ENCODE measurements around the gene DIPK2B.

Gene DIPK2B

GRCh38 chrX:45200741-45201234 is at the start of gene DIPK2B:
TSS of gene DIPK2B (minus strand) at chrX:45200876. CDS start at chrX:45200826, 50 bp downstream.
- Histone ChIP-seq H3K4me1 (ENCODE audit: control insufficient read depth in 5 of 5, insufficient read depth in 5 of 5, low read length in 5 of 5) (peaks cover 0 to 27% (median 0%) of the 10 kb centered on the region in 5 donors), H3K4me3 (ENCODE audit: low read depth in 1 of 5, low read length in 5 of 5) (peak within 1 kb of the TSS in 4 of 5 donors; percentile 45 to 61 (median 56)), H3K27me3 (ENCODE audit: control insufficient read depth in 5 of 5, insufficient read depth in 4 of 5, low read length in 5 of 5) (peaks cover 0 to 16% (median 4%) of the 10 kb centered on the region in 5 donors)

GRCh38 chrX:45240301-45240700 is 39.6 kb upstream of the DIPK2B start:
- Histone ChIP-seq H3K4me3 (ENCODE audit: low read depth in 1 of 5, low read length in 5 of 5) (no peak overlapping the region), H3K9ac (ENCODE audit: low read length in 5 of 5) (no peak overlapping the region), H3K27ac (ENCODE audit: low read depth, low read length) (no peak overlapping the region), H3K27me3 (ENCODE audit: control insufficient read depth in 5 of 5, insufficient read depth in 4 of 5, low read length in 5 of 5) (peaks cover 0 to 10% (median 0%) of the 10 kb centered on the region in 5 donors), H3K4me1 (ENCODE audit: control insufficient read depth in 5 of 5, insufficient read depth in 5 of 5, low read length in 5 of 5) (no peaks in the 10 kb centered on the region), H3K9me3 (ENCODE audit: control insufficient read depth in 5 of 5, low read length in 5 of 5) (peaks cover 0 to 3% (median 0%) of the 10 kb centered on the region in 5 donors), H3K36me3 (ENCODE audit: control insufficient read depth in 5 of 5, insufficient read depth in 5 of 5, low read length in 5 of 5) (no peaks in the 10 kb centered on the region)

More at GRCh38 chrX:45200741-45201234, at the start of gene DIPK2B:
- Histone ChIP-seq H3K36me3 (ENCODE audit: control insufficient read depth in 5 of 5, insufficient read depth in 5 of 5, low read length in 5 of 5) (no peaks in the 10 kb centered on the region), H3K9ac (ENCODE audit: low read length in 5 of 5) (peak within 1 kb of the TSS in 1 of 5 donors; percentile 53), H3K9me3 (ENCODE audit: control insufficient read depth in 5 of 5, low read length in 5 of 5) (peaks cover 0 to 5% (median 0%) of the 10 kb centered on the region in 5 donors), H3K27ac (ENCODE audit: low read depth, low read length) (peak within 1 kb of the TSS; percentile 52)

- Histone ChIP-seq H3K9me3 (ENCODE audit: control insufficient read depth in 5 of 5, low read length in 5 of 5) (no peaks in the 10 kb centered on the region), H3K9ac (ENCODE audit: low read length in 5 of 5) (no peak overlapping the region), H3K27me3 (ENCODE audit: control insufficient read depth in 5 of 5, insufficient read depth in 4 of 5, low read length in 5 of 5) (peaks cover 0 to 12% (median 0%) of the 10 kb centered on the region in 5 donors), H3K4me3 (ENCODE audit: low read depth in 1 of 5, low read length in 5 of 5) (no peak overlapping the region), H3K27ac (ENCODE audit: low read depth, low read length) (no peak overlapping the region), H3K36me3 (ENCODE audit: control insufficient read depth in 5 of 5, insufficient read depth in 5 of 5, low read length in 5 of 5) (no peaks in the 10 kb centered on the region), H3K4me1 (ENCODE audit: control insufficient read depth in 5 of 5, insufficient read depth in 5 of 5, low read length in 5 of 5) (no peaks in the 10 kb centered on the region)
These were observed 37.8 kb upstream of the DIPK2B start for GRCh38 chrX:45238489-45238888.

GRCh38 chrX:45233531-45233930 is 32.9 kb upstream of the DIPK2B start:
- no peaks in the 10 kb centered on the region for H3K36me3 ChIP-seq (ENCODE audit: control insufficient read depth in 5 of 5, insufficient read depth in 5 of 5, low read length in 5 of 5)
- no peaks in the 10 kb centered on the region for H3K9me3 ChIP-seq (ENCODE audit: control insufficient read depth in 5 of 5, low read length in 5 of 5)
- no peak overlapping the region for H3K27ac ChIP-seq (ENCODE audit: low read depth, low read length)
- H3K9ac ChIP-seq (ENCODE audit: low read length in 5 of 5): no peak overlapping the region
- no peak overlapping the region for H3K4me3 ChIP-seq (ENCODE audit: low read depth in 1 of 5, low read length in 5 of 5)
- H3K27me3 ChIP-seq (ENCODE audit: control insufficient read depth in 5 of 5, insufficient read depth in 4 of 5, low read length in 5 of 5): peaks cover 0 to 22% (median 4%) of the 10 kb centered on the region in 5 donors
- peaks cover 0 to 4% (median 0%) of the 10 kb centered on the region in 5 donors for H3K4me1 ChIP-seq (ENCODE audit: control insufficient read depth in 5 of 5, insufficient read depth in 5 of 5, low read length in 5 of 5)

GRCh38 chrX:45232139-45232538 is 31.5 kb upstream of the DIPK2B start:
- Histone ChIP-seq H3K9me3 (ENCODE audit: control insufficient read depth in 5 of 5, low read length in 5 of 5) (no peaks in the 10 kb centered on the region), H3K27ac (ENCODE audit: low read depth, low read length) (no peak overlapping the region), H3K9ac (ENCODE audit: low read length in 5 of 5) (no peak overlapping the region), H3K27me3 (ENCODE audit: control insufficient read depth in 5 of 5, insufficient read depth in 4 of 5, low read length in 5 of 5) (peaks cover 0 to 24% (median 5%) of the 10 kb centered on the region in 5 donors), H3K36me3 (ENCODE audit: control insufficient read depth in 5 of 5, insufficient read depth in 5 of 5, low read length in 5 of 5) (no peaks in the 10 kb centered on the region), H3K4me3 (ENCODE audit: low read depth in 1 of 5, low read length in 5 of 5) (no peak overlapping the region), H3K4me1 (ENCODE audit: control insufficient read depth in 5 of 5, insufficient read depth in 5 of 5, low read length in 5 of 5) (peaks cover 0 to 4% (median 0%) of the 10 kb centered on the region in 5 donors)

GRCh38 chrX:45230410-45230809 is 29.7 kb upstream of the DIPK2B start:
- H3K36me3 ChIP-seq (ENCODE audit: control insufficient read depth in 5 of 5, insufficient read depth in 5 of 5, low read length in 5 of 5): no peaks in the 10 kb centered on the region
- no peak overlapping the region for H3K27ac ChIP-seq (ENCODE audit: low read depth, low read length)
- H3K9ac ChIP-seq (ENCODE audit: low read length in 5 of 5): no peak overlapping the region
- H3K4me3 ChIP-seq (ENCODE audit: low read depth in 1 of 5, low read length in 5 of 5): no peak overlapping the region
- H3K9me3 ChIP-seq (ENCODE audit: control insufficient read depth in 5 of 5, low read length in 5 of 5): no peaks in the 10 kb centered on the region
- peaks cover 0 to 4% (median 0%) of the 10 kb centered on the region in 5 donors for H3K4me1 ChIP-seq (ENCODE audit: control insufficient read depth in 5 of 5, insufficient read depth in 5 of 5, low read length in 5 of 5)
- peaks cover 0 to 24% (median 5%) of the 10 kb centered on the region in 5 donors for H3K27me3 ChIP-seq (ENCODE audit: control insufficient read depth in 5 of 5, insufficient read depth in 4 of 5, low read length in 5 of 5)

- H3K4me1 ChIP-seq (ENCODE audit: control insufficient read depth in 5 of 5, insufficient read depth in 5 of 5, low read length in 5 of 5): peaks cover 0 to 4% (median 0%) of the 10 kb centered on the region in 5 donors
- H3K4me3 ChIP-seq (ENCODE audit: low read depth in 1 of 5, low read length in 5 of 5): no peak overlapping the region
- no peak overlapping the region for H3K9ac ChIP-seq (ENCODE audit: low read length in 5 of 5)
- no peaks in the 10 kb centered on the region for H3K9me3 ChIP-seq (ENCODE audit: control insufficient read depth in 5 of 5, low read length in 5 of 5)
- no peaks in the 10 kb centered on the region for H3K36me3 ChIP-seq (ENCODE audit: control insufficient read depth in 5 of 5, insufficient read depth in 5 of 5, low read length in 5 of 5)
- H3K27me3 ChIP-seq (ENCODE audit: control insufficient read depth in 5 of 5, insufficient read depth in 4 of 5, low read length in 5 of 5): peaks cover 0 to 23% (median 5%) of the 10 kb centered on the region in 5 donors
- H3K27ac ChIP-seq (ENCODE audit: low read depth, low read length): no peak overlapping the region
These were observed 28.7 kb upstream of the DIPK2B start for GRCh38 chrX:45229348-45229747.

GRCh38 chrX:45228126-45228525 is 27.4 kb upstream of the DIPK2B start:
- Histone ChIP-seq H3K9me3 (ENCODE audit: control insufficient read depth in 5 of 5, low read length in 5 of 5) (peaks cover 0 to 3% (median 0%) of the 10 kb centered on the region in 5 donors), H3K4me3 (ENCODE audit: low read depth in 1 of 5, low read length in 5 of 5) (no peak overlapping the region), H3K27me3 (ENCODE audit: control insufficient read depth in 5 of 5, insufficient read depth in 4 of 5, low read length in 5 of 5) (peaks cover 0 to 20% (median 5%) of the 10 kb centered on the region in 5 donors), H3K27ac (ENCODE audit: low read depth, low read length) (no peak overlapping the region), H3K4me1 (ENCODE audit: control insufficient read depth in 5 of 5, insufficient read depth in 5 of 5, low read length in 5 of 5) (peaks cover 0 to 4% (median 0%) of the 10 kb centered on the region in 5 donors), H3K36me3 (ENCODE audit: control insufficient read depth in 5 of 5, insufficient read depth in 5 of 5, low read length in 5 of 5) (no peaks in the 10 kb centered on the region), H3K9ac (ENCODE audit: low read length in 5 of 5) (no peak overlapping the region)

GRCh38 chrX:45208121-45208856 is 7.6 kb upstream of the DIPK2B start:
- H3K4me3 ChIP-seq (ENCODE audit: low read depth in 1 of 5, low read length in 5 of 5): no peak overlapping the region
- no peak overlapping the region for H3K27ac ChIP-seq (ENCODE audit: low read depth, low read length)
- no peaks in the 10 kb centered on the region for H3K36me3 ChIP-seq (ENCODE audit: control insufficient read depth in 5 of 5, insufficient read depth in 5 of 5, low read length in 5 of 5)
- no peak overlapping the region for H3K9ac ChIP-seq (ENCODE audit: low read length in 5 of 5)
- peaks cover 0 to 13% (median 5%) of the 10 kb centered on the region in 5 donors for H3K9me3 ChIP-seq (ENCODE audit: control insufficient read depth in 5 of 5, low read length in 5 of 5)
- H3K4me1 ChIP-seq (ENCODE audit: control insufficient read depth in 5 of 5, insufficient read depth in 5 of 5, low read length in 5 of 5): no peaks in the 10 kb centered on the region
- peaks cover 0 to 13% (median 2%) of the 10 kb centered on the region in 5 donors for H3K27me3 ChIP-seq (ENCODE audit: control insufficient read depth in 5 of 5, insufficient read depth in 4 of 5, low read length in 5 of 5)

GRCh38 chrX:45202171-45202570 is 1.5 kb upstream of the DIPK2B start:
- peaks cover 0 to 11% (median 5%) of the 10 kb centered on the region in 5 donors for H3K9me3 ChIP-seq (ENCODE audit: control insufficient read depth in 5 of 5, low read length in 5 of 5)
- H3K9ac ChIP-seq (ENCODE audit: low read length in 5 of 5): no peak overlapping the region
- peaks cover 0 to 13% (median 4%) of the 10 kb centered on the region in 5 donors for H3K27me3 ChIP-seq (ENCODE audit: control insufficient read depth in 5 of 5, insufficient read depth in 4 of 5, low read length in 5 of 5)
- peaks cover 0 to 15% (median 0%) of the 10 kb centered on the region in 5 donors for H3K4me1 ChIP-seq (ENCODE audit: control insufficient read depth in 5 of 5, insufficient read depth in 5 of 5, low read length in 5 of 5)
- no peak overlapping the region for H3K27ac ChIP-seq (ENCODE audit: low read depth, low read length)
- H3K4me3 ChIP-seq (ENCODE audit: low read depth in 1 of 5, low read length in 5 of 5): no peak overlapping the region
- no peaks in the 10 kb centered on the region for H3K36me3 ChIP-seq (ENCODE audit: control insufficient read depth in 5 of 5, insufficient read depth in 5 of 5, low read length in 5 of 5)

All from subcutaneous abdominal adipose tissue (tissue), 5 donors.